B cell (primary cell): ENCODE results near the gene ISG15. TPM values are rescaled to one million over a fixed set of nuclear protein-coding genes. Genes with fewer than 3 reads are reported as not detected.

Source experiments
- ATAC-seq: fragments of 200-7000 bp; cut with Tn5 transposase; one replicate; pipeline ENCODE4 v1.10.0; 2021; ENCODE audit warnings: low read depth, mild to moderate bottlenecking, moderate number of reproducible peaks, moderate library complexity
- CTCF ChIA-PET: fragments of 350-600 bp; sonication (Branson Sonifier 250); formaldehyde crosslinking; loops from one replicate; lab custom pipeline; 2021; ENCODE audit warnings: antibody characterized with exemption, inconsistent platforms; lab: Charles Lee
- POLR2A ChIA-PET: fragments of 350-600 bp; sonication (Branson Sonifier 250); formaldehyde crosslinking; loops from one replicate; lab custom pipeline; 2021; ENCODE audit warnings: antibody characterized with exemption; lab: Charles Lee
- DNase-seq: peaks from one replicate; pipeline ENCODE4 v3.0.0; 2013
- H2AFZ ChIP-seq: 2 replicates; pipeline ENCODE4 v1.6.1; 2012; ENCODE audit warnings: mild to moderate bottlenecking, low read depth, low read length; ENCODE audit not compliant: insufficient read depth, poor library complexity, severe bottlenecking
- H3K27ac ChIP-seq, 2 donors: 1 replicate in 1 of 2; 2 replicates in 1 of 2; pipeline ENCODE4 v1.5.1; 2012 to 2013; ENCODE audit warnings: low read length in 2 of 2, mild to moderate bottlenecking in 2 of 2, moderate library complexity in 1 of 2
- H3K27me3 ChIP-seq, 4 experiments: fragments of 200-600 bp in 1 of 4; sonication (generic) in 1 of 4; replicated peaks in 1 of 4; 1 replicate in 2 of 4; 2 replicates in 2 of 4; pipeline versions ENCODE4 v1.6.1 to v1.7.0; 2013 to 2016; ENCODE audit warnings: low read length in 3 of 4, mild to moderate bottlenecking in 2 of 4, mixed read lengths in 1 of 4, moderate library complexity in 1 of 4; ENCODE audit not compliant: insufficient read depth in 4 of 4, control insufficient read depth in 3 of 4; ENCODE audit errors: control extremely low read depth in 1 of 4
- H3K36me3 ChIP-seq, 2 experiments: replicated peaks in 1 of 2; 1 replicate in 1 of 2; 2 replicates in 1 of 2; pipeline versions ENCODE4 v1.6.1 to v1.7.1; 2013; ENCODE audit warnings: low read length in 1 of 2; ENCODE audit not compliant: insufficient read depth in 2 of 2, control insufficient read depth in 1 of 2; ENCODE audit errors: control extremely low read depth in 1 of 2, extremely low read depth in 1 of 2
- H3K4me1 ChIP-seq, 2 donors: fragments of 200-600 bp in 1 of 2; sonication (generic) in 1 of 2; 1 replicate in 1 of 2; 2 replicates in 1 of 2; pipeline versions ENCODE4 v1.5.1 to v1.6.1; 2013 to 2017; ENCODE audit warnings: low read length in 2 of 2; ENCODE audit not compliant: control insufficient read depth in 2 of 2, insufficient read depth in 2 of 2
- H3K4me2 ChIP-seq: replicated peaks from 2 replicates; pipeline ENCODE3; 2012; ENCODE audit warnings: mild to moderate bottlenecking, low read depth, low read length; ENCODE audit not compliant: poor library complexity, severe bottlenecking
- H3K4me3 ChIP-seq, 5 experiments: fragments of 200-600 bp in 1 of 5; sonication (generic) in 1 of 5; 1 replicate in 3 of 5; 2 replicates in 2 of 5; pipeline versions ENCODE4 v1.5.1 to v1.7.0; 2011 to 2016; ENCODE audit warnings: low read length in 4 of 5, mild to moderate bottlenecking in 4 of 5, low read depth in 2 of 5, control low read depth in 1 of 5, moderate library complexity in 1 of 5; ENCODE audit not compliant: insufficient read depth in 1 of 5; ENCODE audit errors: control extremely low read depth in 1 of 5, extremely low read depth in 1 of 5
- H3K79me2 ChIP-seq: fragments of 200-600 bp; sonication (generic); one replicate; pipeline ENCODE4 v1.6.0; 2016; ENCODE audit warnings: low read length; ENCODE audit not compliant: control insufficient read depth, insufficient read depth
- H3K9ac ChIP-seq: fragments of 200-600 bp; sonication (generic); 2 replicates; pipeline ENCODE4 v1.6.1; 2017; ENCODE audit warnings: mild to moderate bottlenecking, low read length, moderate library complexity
- H3K9me3 ChIP-seq, 3 donors: one replicate each; pipeline versions ENCODE4 v1.6.1 to v1.7.1; 2013; ENCODE audit warnings: low read length in 2 of 3; ENCODE audit not compliant: control insufficient read depth in 2 of 3, insufficient read depth in 1 of 3; ENCODE audit errors: control extremely low read depth in 1 of 3
- H4K20me1 ChIP-seq: 2 replicates; pipeline ENCODE4 v1.6.0; 2012; ENCODE audit warnings: mild to moderate bottlenecking, low read length; ENCODE audit not compliant: insufficient read depth, control insufficient read depth, poor library complexity, severe bottlenecking
- H3K27ac Mint-ChIP-seq: one replicate; pipeline ENCODE4 v1.8.0; 2021; ENCODE audit warnings: mixed read lengths
- H3K27me3 Mint-ChIP-seq: one replicate; pipeline ENCODE4 v1.8.0; 2021; ENCODE audit warnings: mixed read lengths
- H3K4me1 Mint-ChIP-seq: one replicate; pipeline ENCODE4 v1.8.0; 2021; ENCODE audit warnings: mixed read lengths
- H3K4me3 Mint-ChIP-seq: one replicate; pipeline ENCODE4 v1.8.0; 2021; ENCODE audit warnings: mixed read lengths
- H3K9me3 Mint-ChIP-seq: one replicate; pipeline ENCODE4 v1.8.0; 2022; ENCODE audit warnings: mixed read lengths; ENCODE audit not compliant: insufficient read depth
- CTCF ChIP-seq: fragments of 200-600 bp; IDR thresholded peaks from one replicate; pipeline ENCODE4 v1.8.0; 2022; ENCODE audit warnings: antibody characterized with exemption, mild to moderate bottlenecking
- EZH2 ChIP-seq: IDR thresholded peaks from 2 replicates; pipeline ENCODE4 v1.6.1; 2012; ENCODE audit warnings: borderline replicate concordance, low read depth, mild to moderate bottlenecking, moderate library complexity, low read length; ENCODE audit not compliant: insufficient read depth, poor library complexity, severe bottlenecking
- WGBS: methylation state at CpG from one replicate; pipeline ENCODE4 v1.1.5; 2013; ENCODE audit warnings: missing lambda C conversion rate; ENCODE audit not compliant: insufficient coverage; 5-methylcytosine and 5-hydroxymethylcytosine counted together
- intact Hi-C: fragments of 100-400 bp; cut with micrococcal nuclease; formaldehyde crosslinking; loops from one replicate; pipeline ENCODE4 v1.10.0; 2022
- polyA plus RNA-seq: library from polyadenylated mRNA; depleted of rRNA; stranded (reverse); fragments of >200 nt; gene quantifications from 2 replicates; pipeline ENCODE4 v1.2.3, GENCODE V29; 2012
- total RNA-seq, 2 donors: library from RNA; stranded (reverse); fragments of 120-200 nt in 1 of 2; gene quantifications; 1 replicate in 1 of 2; 2 replicates in 1 of 2; pipeline versions ENCODE4 v1.2.3 to v1.2.4, GENCODE V29; 2013 to 2022

ISG15 gene
- total and polyA plus RNA-seq, 2 donors (not counting 1 experiment from before 2014, with no cell fraction given): 28.3 to 91.4 TPM

GRCh38 chr1:978069-978834 lies 35.0 kb upstream of the ISG15 start:
- no peak for DNase-seq
- Histone ChIP-seq H3K9ac (no peak overlapping the region), H3K27ac (no peak overlapping the region), H3K79me2 (no peaks in the 10 kb centered on the region), H3K4me2 (no peak overlapping the region), H2AFZ (no peak overlapping the region), H3K4me1 (peaks cover 10% of the 10 kb centered on the region in 2 donors), H3K9me3 (peaks cover 0 to 11% (median 0%) of the 10 kb centered on the region in 3 donors), H3K36me3 (no peaks in the 10 kb centered on the region), H3K27me3 (peaks cover 0 to 45% (median 10%) of the 10 kb centered on the region in 4 experiments), H3K4me3 (no peak overlapping the region), H4K20me1 (no peaks in the 10 kb centered on the region)
- Mint-ChIP-seq H3K4me1 (peaks cover 7% of the 10 kb centered on the region), H3K9me3 (no peaks in the 10 kb centered on the region), H3K4me3 (no peak overlapping the region), H3K27ac (no peak overlapping the region), H3K27me3 (peaks cover 26% of the 10 kb centered on the region)
- no peak for TF ChIP-seq EZH2
- no peak for TF ChIP-seq CTCF
- ATAC-seq: no peak
- ChIA-PET POLR2A (no interaction called here), CTCF (no interaction called here)
- intact Hi-C loops: no loop called here
- 95% methylated on average over 40 of the region's 44 CpGs for WGBS
